H9 (cell line): ENCODE results near the gene KDM5D. TPM values are rescaled to one million over a fixed set of nuclear protein-coding genes. Genes with fewer than 3 reads are reported as not detected.

Source experiments
- DNase-seq: peaks from one replicate; pipeline ENCODE4 v3.0.0-alpha.2; 2017
- H2AFZ ChIP-seq: one replicate; pipeline ENCODE4 v1.6.1; 2013; ENCODE audit warnings: mild to moderate bottlenecking, low read length, control low read depth, moderate library complexity
- H2AK5ac ChIP-seq: 2 replicates; pipeline ENCODE4 v1.6.1; 2013; ENCODE audit warnings: low read length, control low read depth, mixed read lengths; ENCODE audit not compliant: insufficient read length
- H2BK120ac ChIP-seq: one replicate; pipeline ENCODE4 v1.6.1; 2013; ENCODE audit warnings: low read depth, mild to moderate bottlenecking, low read length, control low read depth, inconsistent platforms; ENCODE audit not compliant: poor library complexity, severe bottlenecking
- H2BK12ac ChIP-seq: 2 replicates; pipeline ENCODE4 v1.6.1; 2013; ENCODE audit warnings: low read length, control low read depth, mixed read lengths, low read depth; ENCODE audit not compliant: insufficient read length
- H2BK15ac ChIP-seq: 2 replicates; pipeline ENCODE4 v1.6.1; 2013; ENCODE audit warnings: low read depth, low read length, control low read depth
- H2BK20ac ChIP-seq: one replicate; pipeline ENCODE4 v1.6.1; 2013; ENCODE audit warnings: low read depth, mild to moderate bottlenecking, low read length, control low read depth, inconsistent platforms; ENCODE audit not compliant: poor library complexity, severe bottlenecking
- H2BK5ac ChIP-seq: 2 replicates; pipeline ENCODE4 v1.6.1; 2013; ENCODE audit warnings: low read length, control low read depth, mixed read lengths; ENCODE audit not compliant: insufficient read length
- H3K14ac ChIP-seq: 2 replicates; pipeline ENCODE4 v1.6.1; 2013; ENCODE audit warnings: low read length, control low read depth; ENCODE audit not compliant: insufficient read depth
- H3K18ac ChIP-seq: 2 replicates; pipeline ENCODE4 v1.6.1; 2013; ENCODE audit warnings: low read depth, mild to moderate bottlenecking, mixed read lengths, low read length, control low read depth; ENCODE audit not compliant: insufficient read length
- H3K23ac ChIP-seq: 2 replicates; pipeline ENCODE4 v1.6.1; 2013; ENCODE audit warnings: low read length, control low read depth, mixed read lengths, low read depth; ENCODE audit not compliant: insufficient read length
- H3K23me2 ChIP-seq: 2 replicates; pipeline ENCODE4 v1.6.1; 2013; ENCODE audit warnings: low read depth, mild to moderate bottlenecking, mixed read lengths, low read length, control low read depth; ENCODE audit not compliant: insufficient read length, poor library complexity, severe bottlenecking
- H3K27ac ChIP-seq: 2 replicates; pipeline ENCODE4 v1.5.1; 2013; ENCODE audit warnings: low read length, control low read depth, mixed read lengths, low read depth; ENCODE audit not compliant: insufficient read length
- H3K27me3 ChIP-seq: 2 replicates; pipeline ENCODE4 v1.6.1; 2013; ENCODE audit warnings: low read length, control low read depth, inconsistent platforms; ENCODE audit not compliant: insufficient read depth
- H3K4ac ChIP-seq: 2 replicates; pipeline ENCODE4 v1.6.1; 2013; ENCODE audit warnings: low read depth, mild to moderate bottlenecking, control low read depth, inconsistent platforms, low read length, moderate library complexity
- H3K4me1 ChIP-seq: 2 replicates; pipeline ENCODE4 v1.6.1; 2013; ENCODE audit warnings: low read length, control low read depth, inconsistent platforms; ENCODE audit not compliant: insufficient read depth
- H3K4me2 ChIP-seq: 2 replicates; pipeline ENCODE4 v1.6.1; 2013; ENCODE audit warnings: low read length, control low read depth, mixed read lengths; ENCODE audit not compliant: insufficient read length, insufficient read depth
- H3K56ac ChIP-seq: 2 replicates; pipeline ENCODE4 v1.6.1; 2013; ENCODE audit warnings: low read depth, mild to moderate bottlenecking, mixed read lengths, low read length, control low read depth; ENCODE audit not compliant: insufficient read length
- H3K79me1 ChIP-seq: 2 replicates; pipeline ENCODE4 v1.6.1; 2013; ENCODE audit warnings: low read depth, mild to moderate bottlenecking, moderate library complexity, low read length, control low read depth, inconsistent platforms; ENCODE audit not compliant: insufficient read depth, poor library complexity, severe bottlenecking
- H3K79me2 ChIP-seq: 2 replicates; pipeline ENCODE4 v1.6.1; 2013; ENCODE audit warnings: low read length, control low read depth, inconsistent platforms; ENCODE audit not compliant: insufficient read depth
- H3K9ac ChIP-seq: 2 replicates; pipeline ENCODE4 v1.6.1; 2013; ENCODE audit warnings: low read length, control low read depth, mixed read lengths; ENCODE audit not compliant: insufficient read length; ENCODE audit errors: extremely low read depth
- H3K9me3 ChIP-seq: one replicate; pipeline ENCODE4 v1.6.1; 2013; ENCODE audit warnings: low read depth, low read length, inconsistent platforms; ENCODE audit not compliant: control insufficient read depth
- H3T11ph ChIP-seq: one replicate; pipeline ENCODE4 v1.6.1; 2013; ENCODE audit warnings: mild to moderate bottlenecking, low read length, control low read depth, inconsistent platforms
- H4K20me1 ChIP-seq: one replicate; pipeline ENCODE4 v1.6.1; 2013; ENCODE audit not compliant: control insufficient read depth, insufficient read length, insufficient read depth
- H4K5ac ChIP-seq: 2 replicates; pipeline ENCODE4 v1.6.1; 2013; ENCODE audit warnings: low read depth, mild to moderate bottlenecking, mixed read lengths, low read length, control low read depth; ENCODE audit not compliant: insufficient read length
- H4K8ac ChIP-seq: replicated peaks from 2 replicates; pipeline ENCODE4 v1.6.1; 2013; ENCODE audit warnings: low read length, control low read depth, mixed read lengths, low read depth; ENCODE audit not compliant: insufficient read length
- H4K91ac ChIP-seq: 2 replicates; pipeline ENCODE4 v1.6.1; 2013; ENCODE audit warnings: low read depth, mild to moderate bottlenecking, moderate library complexity, mixed read lengths, low read length, control low read depth; ENCODE audit not compliant: insufficient read length
- H3K27ac Mint-ChIP-seq, 3 experiments: 2 replicates in 2 of 3; 3 replicates in 1 of 3; pipeline ENCODE4 v1.8.0; 2020 to 2021; ENCODE audit warnings: mixed read lengths in 3 of 3, mild to moderate bottlenecking in 1 of 3, moderate library complexity in 1 of 3
- H3K27me3 Mint-ChIP-seq: 2 replicates; pipeline ENCODE4 v1.8.0; 2021; ENCODE audit warnings: low read depth, mild to moderate bottlenecking, moderate library complexity, mixed read lengths
- H3K36me3 Mint-ChIP-seq, 3 experiments: 2 replicates in 2 of 3; 3 replicates in 1 of 3; pipeline ENCODE4 v1.8.0; 2020 to 2021; ENCODE audit warnings: low read depth in 3 of 3, mixed read lengths in 3 of 3; ENCODE audit not compliant: insufficient read depth in 1 of 3
- H3K4me1 Mint-ChIP-seq, 2 experiments: 2 replicates each; pipeline ENCODE4 v1.8.0; 2020; ENCODE audit warnings: mixed read lengths in 2 of 2
- H3K4me3 Mint-ChIP-seq, 2 experiments: 2 replicates in 1 of 2; 3 replicates in 1 of 2; pipeline ENCODE4 v1.8.0; 2020 to 2021; ENCODE audit warnings: mild to moderate bottlenecking in 2 of 2, mixed read lengths in 2 of 2, moderate library complexity in 1 of 2
- H3K9me3 Mint-ChIP-seq, 2 experiments: 2 replicates in 1 of 2; 3 replicates in 1 of 2; pipeline ENCODE4 v1.8.0; 2020; ENCODE audit warnings: mild to moderate bottlenecking in 2 of 2, mixed read lengths in 2 of 2, moderate library complexity in 1 of 2
- WGBS: extraction: QIAGEN DNeasy Blood & Tissue Kit; methylation state at CpG from one replicate; pipeline ENCODE4 v1.1.7; 2013; ENCODE audit warnings: missing lambda C conversion rate, low lambda C conversion rate, mixed read lengths; ENCODE audit not compliant: insufficient read length; ENCODE audit errors: extremely low coverage; 5-methylcytosine and 5-hydroxymethylcytosine counted together
- total RNA-seq: library from RNA; stranded (reverse); gene quantifications from 2 replicates; pipeline ENCODE4 v1.2.1, GENCODE V29; 2021
- TF ChIP-seq, protein P1 (sequence below): fragments of 200-600 bp; sonication (generic); conservative IDR thresholded peaks from 3 replicates; pipeline ENCODE4 v1.8.0; 2021; ENCODE audit warnings: antibody characterized with exemption, mild to moderate bottlenecking

KDM5D gene
- total RNA-seq, 1 experiment from 2014 or later: not detected

DNA sequence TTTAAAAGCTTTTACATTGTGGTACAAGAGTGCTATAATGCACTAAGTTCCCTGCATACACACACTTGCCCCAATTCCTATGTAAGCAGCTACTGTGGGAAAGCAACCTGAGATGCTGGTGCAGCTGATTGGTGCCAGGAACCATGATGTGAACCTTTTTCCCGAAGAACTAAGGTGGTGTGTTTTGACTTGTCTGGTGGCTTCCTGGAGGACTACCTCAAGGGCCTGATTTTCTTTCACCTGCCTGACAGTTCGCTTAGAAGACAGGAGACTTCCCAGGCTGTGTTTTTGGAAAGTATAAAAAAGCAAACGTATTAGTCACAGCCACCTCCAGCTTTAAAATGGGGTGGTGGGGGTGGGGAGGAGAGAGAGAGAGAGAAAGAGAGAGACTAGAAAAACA is 27.4 kb downstream of the KDM5D start:
- no peaks in the 10 kb centered on the region for H3K23me2 ChIP-seq
- no peaks in the 10 kb centered on the region for H3K36me3 Mint-ChIP-seq

More for the DNA sequence above, 27.4 kb downstream of the KDM5D start:
- H3K4me1 ChIP-seq: no peaks in the 10 kb centered on the region
- H3K9ac ChIP-seq: no peak overlapping the region
- no peak overlapping the region for H2BK12ac ChIP-seq
- Mint-ChIP-seq H3K4me1 (no peaks in the 10 kb centered on the region), H3K9me3 (no peaks in the 10 kb centered on the region), H3K27ac (no peak overlapping the region), H3K27me3 (no peaks in the 10 kb centered on the region), H3K4me3 (no peak overlapping the region)
- H4K91ac ChIP-seq: no peak overlapping the region
- no peaks in the 10 kb centered on the region for H3K9me3 ChIP-seq
- H2BK5ac ChIP-seq: no peak overlapping the region
- no peak overlapping the region for H2BK15ac ChIP-seq
- no peak overlapping the region for H3K14ac ChIP-seq
- H4K5ac ChIP-seq: no peak overlapping the region
- no peaks in the 10 kb centered on the region for H4K20me1 ChIP-seq
- no peak overlapping the region for H3K27ac ChIP-seq
- no peak overlapping the region for H2BK20ac ChIP-seq
- H3K4ac ChIP-seq: no peak overlapping the region
- H3K4me2 ChIP-seq: no peak overlapping the region
- no peak overlapping the region for H3K23ac ChIP-seq
- DNase-seq: no peak
- H2BK120ac ChIP-seq: no peak overlapping the region
- no peak overlapping the region for H3T11ph ChIP-seq
- H2AK5ac ChIP-seq: no peak overlapping the region
- TF ChIP-seq, protein P1, sequence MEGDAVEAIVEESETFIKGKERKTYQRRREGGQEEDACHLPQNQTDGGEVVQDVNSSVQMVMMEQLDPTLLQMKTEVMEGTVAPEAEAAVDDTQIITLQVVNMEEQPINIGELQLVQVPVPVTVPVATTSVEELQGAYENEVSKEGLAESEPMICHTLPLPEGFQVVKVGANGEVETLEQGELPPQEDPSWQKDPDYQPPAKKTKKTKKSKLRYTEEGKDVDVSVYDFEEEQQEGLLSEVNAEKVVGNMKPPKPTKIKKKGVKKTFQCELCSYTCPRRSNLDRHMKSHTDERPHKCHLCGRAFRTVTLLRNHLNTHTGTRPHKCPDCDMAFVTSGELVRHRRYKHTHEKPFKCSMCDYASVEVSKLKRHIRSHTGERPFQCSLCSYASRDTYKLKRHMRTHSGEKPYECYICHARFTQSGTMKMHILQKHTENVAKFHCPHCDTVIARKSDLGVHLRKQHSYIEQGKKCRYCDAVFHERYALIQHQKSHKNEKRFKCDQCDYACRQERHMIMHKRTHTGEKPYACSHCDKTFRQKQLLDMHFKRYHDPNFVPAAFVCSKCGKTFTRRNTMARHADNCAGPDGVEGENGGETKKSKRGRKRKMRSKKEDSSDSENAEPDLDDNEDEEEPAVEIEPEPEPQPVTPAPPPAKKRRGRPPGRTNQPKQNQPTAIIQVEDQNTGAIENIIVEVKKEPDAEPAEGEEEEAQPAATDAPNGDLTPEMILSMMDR: no peak
- no peak overlapping the region for H4K8ac ChIP-seq
- H3K79me2 ChIP-seq: no peaks in the 10 kb centered on the region
- H3K18ac ChIP-seq: no peak overlapping the region
- no CpG with 5 or more reads among the region's 3 CpGs for WGBS
- no peak overlapping the region for H3K56ac ChIP-seq
- no peak overlapping the region for H2AFZ ChIP-seq
- H3K27me3 ChIP-seq: no peaks in the 10 kb centered on the region
- no peaks in the 10 kb centered on the region for H3K79me1 ChIP-seq
